ENCODE results near the gene RPL22.

RPL22 gene

GRCh38 chr1:6163191-6163972 lies 36.0 kb downstream of the RPL22 start:
- H3K27ac ChIP-seq (ENCODE audit: low read length) = no peak overlapping the region
- ATAC-seq (ENCODE audit: insufficient read depth, low read depth) = no peak; the same call in 2 of the 3 replicates

GRCh38 chr1:6162773-6163172 lies 36.6 kb downstream of the RPL22 start:
- Histone ChIP-seq H3K9ac (ENCODE audit: low read depth, low read length) (no peak overlapping the region), H3K9me3 (ENCODE audit: insufficient read depth, low read length, severe bottlenecking) (no peaks in the 10 kb centered on the region), H3K4me1 (ENCODE audit: insufficient read depth, low read length) (no peaks in the 10 kb centered on the region), H4K20me1 (ENCODE audit: insufficient read depth, low read length) (peaks cover 34% of the 10 kb centered on the region), H2AFZ (ENCODE audit: low read depth, low read length) (no peak overlapping the region), H3K36me3 (ENCODE audit: insufficient read depth, low read length) (no peaks in the 10 kb centered on the region), H3K79me2 (ENCODE audit: insufficient read depth, low read length) (no peaks in the 10 kb centered on the region), H3K27ac (ENCODE audit: low read length) (no peak overlapping the region), H3K4me2 (ENCODE audit: insufficient read depth, low read length) (no peak overlapping the region), H3K4me3 (ENCODE audit: low read depth in 1 of 2, low read length in 2 of 2) (no peak overlapping the region), H3K27me3 (ENCODE audit: insufficient read depth, low read length, poor library complexity) (no peaks in the 10 kb centered on the region)
- ATAC-seq (ENCODE audit: insufficient read depth, low read depth) = peak; percentile 37; the same call in 2 of the 3 replicates
- DNase-seq = no peak
- TF ChIP-seq, protein P1, sequence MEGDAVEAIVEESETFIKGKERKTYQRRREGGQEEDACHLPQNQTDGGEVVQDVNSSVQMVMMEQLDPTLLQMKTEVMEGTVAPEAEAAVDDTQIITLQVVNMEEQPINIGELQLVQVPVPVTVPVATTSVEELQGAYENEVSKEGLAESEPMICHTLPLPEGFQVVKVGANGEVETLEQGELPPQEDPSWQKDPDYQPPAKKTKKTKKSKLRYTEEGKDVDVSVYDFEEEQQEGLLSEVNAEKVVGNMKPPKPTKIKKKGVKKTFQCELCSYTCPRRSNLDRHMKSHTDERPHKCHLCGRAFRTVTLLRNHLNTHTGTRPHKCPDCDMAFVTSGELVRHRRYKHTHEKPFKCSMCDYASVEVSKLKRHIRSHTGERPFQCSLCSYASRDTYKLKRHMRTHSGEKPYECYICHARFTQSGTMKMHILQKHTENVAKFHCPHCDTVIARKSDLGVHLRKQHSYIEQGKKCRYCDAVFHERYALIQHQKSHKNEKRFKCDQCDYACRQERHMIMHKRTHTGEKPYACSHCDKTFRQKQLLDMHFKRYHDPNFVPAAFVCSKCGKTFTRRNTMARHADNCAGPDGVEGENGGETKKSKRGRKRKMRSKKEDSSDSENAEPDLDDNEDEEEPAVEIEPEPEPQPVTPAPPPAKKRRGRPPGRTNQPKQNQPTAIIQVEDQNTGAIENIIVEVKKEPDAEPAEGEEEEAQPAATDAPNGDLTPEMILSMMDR (IDR thresholded peaks at IDR 0.05; ENCODE audit: borderline replicate concordance, extremely low read depth, low read length, poor library complexity, severe bottlenecking) = no peak
- TF ChIP-seq EZH2 (IDR thresholded peaks at IDR 0.05; ENCODE audit: borderline replicate concordance, low read depth, low read length, severe bottlenecking) = no peak

More at GRCh38 chr1:6163191-6163972, 36.0 kb downstream of the RPL22 start:
- no peaks in the 10 kb centered on the region for H3K27me3 ChIP-seq (ENCODE audit: insufficient read depth, low read length, poor library complexity)
- H3K9me3 ChIP-seq (ENCODE audit: insufficient read depth, low read length, severe bottlenecking) = no peaks in the 10 kb centered on the region
- peaks cover 34% of the 10 kb centered on the region for H4K20me1 ChIP-seq (ENCODE audit: insufficient read depth, low read length)
- no peaks in the 10 kb centered on the region for H3K36me3 ChIP-seq (ENCODE audit: insufficient read depth, low read length)
- H3K4me3 ChIP-seq (ENCODE audit: low read depth in 1 of 2, low read length in 2 of 2) = no peak overlapping the region
- H3K9ac ChIP-seq (ENCODE audit: low read depth, low read length) = no peak overlapping the region
- DNase-seq = no peak
- no peaks in the 10 kb centered on the region for H3K79me2 ChIP-seq (ENCODE audit: insufficient read depth, low read length)
- H2AFZ ChIP-seq (ENCODE audit: low read depth, low read length) = no peak overlapping the region
- no peaks in the 10 kb centered on the region for H3K4me1 ChIP-seq (ENCODE audit: insufficient read depth, low read length)
- TF ChIP-seq, protein P1 (IDR thresholded peaks at IDR 0.05; ENCODE audit: borderline replicate concordance, extremely low read depth, low read length, poor library complexity, severe bottlenecking) = no peak
- no peak for TF ChIP-seq EZH2 (IDR thresholded peaks at IDR 0.05; ENCODE audit: borderline replicate concordance, low read depth, low read length, severe bottlenecking)
- H3K4me2 ChIP-seq (ENCODE audit: insufficient read depth, low read length) = no peak overlapping the region

- Histone ChIP-seq H3K27me3 (ENCODE audit: insufficient read depth, low read length, poor library complexity) (no peaks in the 10 kb centered on the region), H3K36me3 (ENCODE audit: insufficient read depth, low read length) (no peaks in the 10 kb centered on the region), H3K79me2 (ENCODE audit: insufficient read depth, low read length) (no peaks in the 10 kb centered on the region), H3K4me2 (ENCODE audit: insufficient read depth, low read length) (no peak overlapping the region), H3K27ac (ENCODE audit: low read length) (no peak overlapping the region), H3K4me3 (ENCODE audit: low read depth in 1 of 2, low read length in 2 of 2) (no peak overlapping the region), H3K4me1 (ENCODE audit: insufficient read depth, low read length) (no peaks in the 10 kb centered on the region), H3K9ac (ENCODE audit: low read depth, low read length) (no peak overlapping the region), H3K9me3 (ENCODE audit: insufficient read depth, low read length, severe bottlenecking) (no peaks in the 10 kb centered on the region), H4K20me1 (ENCODE audit: insufficient read depth, low read length) (peaks cover 32% of the 10 kb centered on the region), H2AFZ (ENCODE audit: low read depth, low read length) (no peak overlapping the region)
- DNase-seq (no peak), ATAC-seq (ENCODE audit: insufficient read depth, low read depth) (no peak)
- TF ChIP-seq, protein P1 (IDR thresholded peaks at IDR 0.05; ENCODE audit: borderline replicate concordance, extremely low read depth, low read length, poor library complexity, severe bottlenecking) = no peak
- TF ChIP-seq EZH2 (IDR thresholded peaks at IDR 0.05; ENCODE audit: borderline replicate concordance, low read depth, low read length, severe bottlenecking) = no peak
These were observed 37.1 kb downstream of the RPL22 start for GRCh38 chr1:6162341-6162740.

All from DND-41 (cell line).